Measurements from ENCODE around the gene FAM240A.
"Not testable (repeated sequence)": the region's sequence is repeated elsewhere in the genome, so short reads cannot be mapped to it uniquely, and the experiment has no call there.

Gene FAM240A

GRCh38 chr3:46612324-46612723 lies at the start of gene FAM240A:
Gene FAM240A (plus strand): TSS chr3:46612525. CDS start chr3:46612684, 159 bp downstream.
- DNase-seq (ENCODE audit: low read depth in 2 of 2) = no peak

GRCh38 chr3:46564190-46565021 lies 47.9 kb upstream of the FAM240A start:
- no peak for DNase-seq (ENCODE audit: low read depth in 2 of 2)

GRCh38 chr3:46565077-46565476 lies 47.2 kb upstream of the FAM240A start:
- DNase-seq (ENCODE audit: low read depth in 2 of 2) = no peak

- DNase-seq (ENCODE audit: low read depth in 2 of 2) = no peak
These were observed 46.7 kb upstream of the FAM240A start for GRCh38 chr3:46565607-46566039.

- DNase-seq (ENCODE audit: low read depth in 2 of 2) = no peak
These were observed 46.2 kb upstream of the FAM240A start, which contains the start of gene LRRC2 for GRCh38 chr3:46566040-46566641. Gene LRRC2 (minus strand): TSS chr3:46566302. CDS start chr3:46551591, 14,711 bp downstream.

- no peak for DNase-seq (ENCODE audit: low read depth in 2 of 2)
These were observed 40.6 kb upstream of the FAM240A start for GRCh38 chr3:46571684-46572083.

- no peak for DNase-seq (ENCODE audit: low read depth in 2 of 2)
These were observed 38.6 kb upstream of the FAM240A start for GRCh38 chr3:46573701-46574100.

- DNase-seq (ENCODE audit: low read depth in 2 of 2) = no peak
These were observed 38.1 kb upstream of the FAM240A start for GRCh38 chr3:46574243-46574646.

- no peak for DNase-seq (ENCODE audit: low read depth in 2 of 2)
These were observed 37.3 kb upstream of the FAM240A start for GRCh38 chr3:46574881-46575576.

GRCh38 chr3:46575577-46576222 lies 36.6 kb upstream of the FAM240A start:
- DNase-seq (ENCODE audit: low read depth in 2 of 2) = no peak

GRCh38 chr3:46576386-46576785 lies 35.9 kb upstream of the FAM240A start:
- DNase-seq (ENCODE audit: low read depth in 2 of 2) = no peak

GRCh38 chr3:46576879-46577278 lies 35.4 kb upstream of the FAM240A start:
- DNase-seq (ENCODE audit: low read depth in 2 of 2) = no peak

- not testable (repeated sequence) for DNase-seq (ENCODE audit: low read depth in 2 of 2)
These were observed 34.6 kb upstream of the FAM240A start for GRCh38 chr3:46577580-46578249.

- DNase-seq (ENCODE audit: low read depth in 2 of 2) = no peak
These were observed 33.2 kb upstream of the FAM240A start for GRCh38 chr3:46578973-46579755.

GRCh38 chr3:46579756-46580286 lies 32.5 kb upstream of the FAM240A start:
- no peak for DNase-seq (ENCODE audit: low read depth in 2 of 2)

GRCh38 chr3:46580675-46581074 lies 31.6 kb upstream of the FAM240A start:
- no peak for DNase-seq (ENCODE audit: low read depth in 2 of 2)

- DNase-seq (ENCODE audit: low read depth in 2 of 2) = no peak
These were observed 27.5 kb upstream of the FAM240A start for GRCh38 chr3:46584598-46585467.

- DNase-seq (ENCODE audit: low read depth in 2 of 2) = no peak
These were observed 26.3 kb upstream of the FAM240A start for GRCh38 chr3:46585799-46586693.

Data from stimulated activated CD8-positive, alpha-beta memory T cell treated with anti-CD3 and anti-CD28 coated beads, Interleukin-2, amount 100 ng/mL, for 48 hours (primary cell).